ENCODE data around the gene PVALB.

DNA sequence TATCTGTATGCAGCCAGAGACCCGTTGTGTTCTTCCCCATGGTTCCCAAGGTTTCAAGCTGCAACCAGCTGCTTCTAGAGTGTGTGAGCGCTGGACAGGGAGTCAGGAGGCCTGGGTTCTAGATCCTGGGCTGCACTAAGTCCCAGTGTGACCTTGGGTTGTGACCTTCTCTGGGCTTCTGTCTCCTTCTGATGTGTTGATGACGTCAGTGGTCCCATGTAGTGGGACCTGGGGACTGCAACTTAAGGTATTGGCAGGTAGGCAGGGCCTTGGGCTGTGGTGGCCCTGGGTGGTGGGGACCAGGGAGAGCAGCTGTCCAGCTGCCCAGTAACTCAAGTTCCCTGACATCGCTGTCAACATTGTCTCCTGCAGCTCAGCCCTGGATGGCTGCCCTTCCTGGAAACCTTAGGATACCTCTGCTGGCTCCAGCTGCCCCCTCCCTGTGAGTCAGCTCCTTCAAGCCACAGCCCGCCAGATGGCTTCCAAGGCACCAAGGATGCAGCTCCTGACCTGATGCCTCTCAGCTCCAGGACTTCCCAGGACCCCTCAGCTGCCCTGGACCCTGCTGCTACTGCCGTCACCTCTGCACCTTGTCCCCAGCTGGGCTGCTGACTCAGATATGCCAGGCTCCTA is 1.3 kb upstream of the PVALB start:
- TF ChIP-seq, protein P1, sequence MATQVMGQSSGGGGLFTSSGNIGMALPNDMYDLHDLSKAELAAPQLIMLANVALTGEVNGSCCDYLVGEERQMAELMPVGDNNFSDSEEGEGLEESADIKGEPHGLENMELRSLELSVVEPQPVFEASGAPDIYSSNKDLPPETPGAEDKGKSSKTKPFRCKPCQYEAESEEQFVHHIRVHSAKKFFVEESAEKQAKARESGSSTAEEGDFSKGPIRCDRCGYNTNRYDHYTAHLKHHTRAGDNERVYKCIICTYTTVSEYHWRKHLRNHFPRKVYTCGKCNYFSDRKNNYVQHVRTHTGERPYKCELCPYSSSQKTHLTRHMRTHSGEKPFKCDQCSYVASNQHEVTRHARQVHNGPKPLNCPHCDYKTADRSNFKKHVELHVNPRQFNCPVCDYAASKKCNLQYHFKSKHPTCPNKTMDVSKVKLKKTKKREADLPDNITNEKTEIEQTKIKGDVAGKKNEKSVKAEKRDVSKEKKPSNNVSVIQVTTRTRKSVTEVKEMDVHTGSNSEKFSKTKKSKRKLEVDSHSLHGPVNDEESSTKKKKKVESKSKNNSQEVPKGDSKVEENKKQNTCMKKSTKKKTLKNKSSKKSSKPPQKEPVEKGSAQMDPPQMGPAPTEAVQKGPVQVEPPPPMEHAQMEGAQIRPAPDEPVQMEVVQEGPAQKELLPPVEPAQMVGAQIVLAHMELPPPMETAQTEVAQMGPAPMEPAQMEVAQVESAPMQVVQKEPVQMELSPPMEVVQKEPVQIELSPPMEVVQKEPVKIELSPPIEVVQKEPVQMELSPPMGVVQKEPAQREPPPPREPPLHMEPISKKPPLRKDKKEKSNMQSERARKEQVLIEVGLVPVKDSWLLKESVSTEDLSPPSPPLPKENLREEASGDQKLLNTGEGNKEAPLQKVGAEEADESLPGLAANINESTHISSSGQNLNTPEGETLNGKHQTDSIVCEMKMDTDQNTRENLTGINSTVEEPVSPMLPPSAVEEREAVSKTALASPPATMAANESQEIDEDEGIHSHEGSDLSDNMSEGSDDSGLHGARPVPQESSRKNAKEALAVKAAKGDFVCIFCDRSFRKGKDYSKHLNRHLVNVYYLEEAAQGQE (IDR thresholded peaks at IDR 0.05; ENCODE audit: low read depth) = no peak
- TF ChIP-seq POLR2A (IDR thresholded peaks at IDR 0.05; ENCODE audit: borderline replicate concordance, extremely low read depth, insufficient read depth, insufficient read length) = no peak
- TF ChIP-seq, protein P2, sequence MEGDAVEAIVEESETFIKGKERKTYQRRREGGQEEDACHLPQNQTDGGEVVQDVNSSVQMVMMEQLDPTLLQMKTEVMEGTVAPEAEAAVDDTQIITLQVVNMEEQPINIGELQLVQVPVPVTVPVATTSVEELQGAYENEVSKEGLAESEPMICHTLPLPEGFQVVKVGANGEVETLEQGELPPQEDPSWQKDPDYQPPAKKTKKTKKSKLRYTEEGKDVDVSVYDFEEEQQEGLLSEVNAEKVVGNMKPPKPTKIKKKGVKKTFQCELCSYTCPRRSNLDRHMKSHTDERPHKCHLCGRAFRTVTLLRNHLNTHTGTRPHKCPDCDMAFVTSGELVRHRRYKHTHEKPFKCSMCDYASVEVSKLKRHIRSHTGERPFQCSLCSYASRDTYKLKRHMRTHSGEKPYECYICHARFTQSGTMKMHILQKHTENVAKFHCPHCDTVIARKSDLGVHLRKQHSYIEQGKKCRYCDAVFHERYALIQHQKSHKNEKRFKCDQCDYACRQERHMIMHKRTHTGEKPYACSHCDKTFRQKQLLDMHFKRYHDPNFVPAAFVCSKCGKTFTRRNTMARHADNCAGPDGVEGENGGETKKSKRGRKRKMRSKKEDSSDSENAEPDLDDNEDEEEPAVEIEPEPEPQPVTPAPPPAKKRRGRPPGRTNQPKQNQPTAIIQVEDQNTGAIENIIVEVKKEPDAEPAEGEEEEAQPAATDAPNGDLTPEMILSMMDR (IDR thresholded peaks at IDR 0.05 in 2 of 3, conservative IDR thresholded peaks at IDR 0.05 in 1 of 3; ENCODE audit: borderline replicate concordance in 1 of 3, insufficient read depth in 1 of 3, low read depth in 2 of 3, low read length in 2 of 3) = no peak

Measured in HCT116 (cell line).